Measurements from ENCODE around the gene PRTG.

GRCh38 chr15:55696221-55696620 lies 46.7 kb downstream of the PRTG start:
- no peak for TF ChIP-seq POU6F1 (CRISPR knock-in tag; IDR thresholded peaks at IDR 0.05; ENCODE audit: borderline replicate concordance, low read depth)
- TF ChIP-seq PATZ1 (CRISPR knock-in tag; IDR thresholded peaks at IDR 0.05; ENCODE audit: borderline replicate concordance), result no peak
- no peak for TF ChIP-seq ARNTL (CRISPR knock-in tag; IDR thresholded peaks at IDR 0.05; ENCODE audit: borderline replicate concordance, low read depth)
- no peak for TF ChIP-seq CREB5 (CRISPR knock-in tag; IDR thresholded peaks at IDR 0.05; ENCODE audit: low read depth)
- TF ChIP-seq ZFP30 (CRISPR knock-in tag; IDR thresholded peaks at IDR 0.05), result no peak
- no peak for TF ChIP-seq TSHZ2 (CRISPR knock-in tag; IDR thresholded peaks at IDR 0.05)
- TF ChIP-seq OSR1 (CRISPR knock-in tag; IDR thresholded peaks at IDR 0.05), result no peak
